HEK293 (cell line): ENCODE results near the gene MAN2B1.

Source experiments
- EGR2 ChIP-seq: fragments of 450-650 bp; formaldehyde crosslinking; IDR thresholded peaks from 2 replicates; pipeline ENCODE4 v1.5.1; 2016; ENCODE audit warnings: low read depth, missing biosample characterization, missing genetic modification characterization
- IKZF3 ChIP-seq: fragments of 450-650 bp; IDR thresholded peaks from 2 replicates; pipeline ENCODE4 v1.5.0; 2018; ENCODE audit warnings: missing biosample characterization, mild to moderate bottlenecking, missing genetic modification characterization, moderate library complexity
- KLF16 ChIP-seq: fragments of 450-650 bp; formaldehyde crosslinking; IDR thresholded peaks from 2 replicates; pipeline ENCODE4 v1.5.1; 2017; ENCODE audit warnings: missing biosample characterization, missing genetic modification characterization
- OVOL3 ChIP-seq: fragments of 450-650 bp; formaldehyde crosslinking; IDR thresholded peaks from 2 replicates; pipeline ENCODE4 v1.5.1; 2016; ENCODE audit warnings: missing biosample characterization, missing genetic modification characterization
- ZFHX2 ChIP-seq: fragments of 450-650 bp; formaldehyde crosslinking; conservative IDR thresholded peaks from 2 replicates; pipeline ENCODE4 v1.5.1; 2016; ENCODE audit warnings: missing biosample characterization, missing genetic modification characterization
- ZNF114 ChIP-seq: fragments of 450-650 bp; formaldehyde crosslinking; IDR thresholded peaks from 2 replicates; pipeline ENCODE4 v1.5.0; 2017; ENCODE audit warnings: missing biosample characterization, missing genetic modification characterization
- ZNF16 ChIP-seq: fragments of 450-650 bp; formaldehyde crosslinking; IDR thresholded peaks from 2 replicates; pipeline ENCODE4 v1.5.1; 2016; ENCODE audit warnings: low read depth, missing biosample characterization, missing genetic modification characterization
- ZNF19 ChIP-seq: fragments of 450-650 bp; formaldehyde crosslinking; IDR thresholded peaks from 2 replicates; pipeline ENCODE4; 2016; ENCODE audit warnings: missing biosample characterization, missing genetic modification characterization, low read depth
- ZNF239 ChIP-seq: fragments of 450-650 bp; formaldehyde crosslinking; IDR thresholded peaks from 2 replicates; pipeline ENCODE4 v1.5.1; 2016; ENCODE audit warnings: missing biosample characterization, missing genetic modification characterization
- ZNF302 ChIP-seq: fragments of 450-650 bp; formaldehyde crosslinking; IDR thresholded peaks from 2 replicates; pipeline ENCODE4 v1.5.1; 2016; ENCODE audit warnings: missing biosample characterization, missing genetic modification characterization, low read depth
- ZNF324 ChIP-seq: fragments of 450-650 bp; formaldehyde crosslinking; IDR thresholded peaks from 2 replicates; pipeline ENCODE4 v1.5.1; 2016; ENCODE audit warnings: missing biosample characterization, missing genetic modification characterization
- ZNF37A ChIP-seq: fragments of 450-650 bp; IDR thresholded peaks from 2 replicates; pipeline ENCODE4 v1.5.1; 2018; ENCODE audit warnings: missing biosample characterization, missing genetic modification characterization
- ZNF394 ChIP-seq: fragments of 450-650 bp; formaldehyde crosslinking; IDR thresholded peaks from 2 replicates; pipeline ENCODE4 v1.5.1; 2016; ENCODE audit warnings: missing biosample characterization, missing genetic modification characterization, mild to moderate bottlenecking, moderate library complexity, borderline replicate concordance
- ZNF423 ChIP-seq: fragments of 450-650 bp; formaldehyde crosslinking; IDR thresholded peaks from 2 replicates; pipeline ENCODE4 v1.5.1; 2016; ENCODE audit warnings: missing biosample characterization, missing genetic modification characterization
- ZNF501 ChIP-seq: fragments of 450-650 bp; formaldehyde crosslinking; IDR thresholded peaks from 2 replicates; pipeline ENCODE4 v1.5.1; 2016; ENCODE audit warnings: missing biosample characterization, missing genetic modification characterization
- ZNF558 ChIP-seq: fragments of 450-650 bp; formaldehyde crosslinking; IDR thresholded peaks from 2 replicates; pipeline ENCODE4 v1.5.1; 2016; ENCODE audit warnings: missing biosample characterization, missing genetic modification characterization
- ZNF660 ChIP-seq: fragments of 450-650 bp; IDR thresholded peaks from 2 replicates; pipeline ENCODE4 v1.5.1; 2018; ENCODE audit warnings: missing biosample characterization, mild to moderate bottlenecking, missing genetic modification characterization
- ZNF768 ChIP-seq: fragments of 450-650 bp; formaldehyde crosslinking; IDR thresholded peaks from 2 replicates; pipeline ENCODE4 v1.5.1; 2018; ENCODE audit warnings: missing biosample characterization, mild to moderate bottlenecking, missing genetic modification characterization
- ZNF792 ChIP-seq: fragments of 450-650 bp; formaldehyde crosslinking; IDR thresholded peaks from 2 replicates; pipeline ENCODE4 v1.5.1; 2016; ENCODE audit warnings: missing biosample characterization, missing genetic modification characterization
- ZNF830 ChIP-seq: fragments of 450-650 bp; IDR thresholded peaks from 2 replicates; pipeline ENCODE4 v1.5.0; 2018; ENCODE audit warnings: missing biosample characterization, missing genetic modification characterization, low read depth, mild to moderate bottlenecking, moderate library complexity
- ZNF837 ChIP-seq: fragments of 450-650 bp; formaldehyde crosslinking; IDR thresholded peaks from 2 replicates; pipeline ENCODE4 v1.5.1; 2016; ENCODE audit warnings: missing biosample characterization, missing genetic modification characterization
- TF ChIP-seq, protein P1 (sequence below): fragments of 450-650 bp; formaldehyde crosslinking; IDR thresholded peaks from 2 replicates; pipeline ENCODE4 v1.5.1; 2016; ENCODE audit warnings: missing biosample characterization, missing genetic modification characterization
- TF ChIP-seq, protein P2 (sequence below): fragments of 450-650 bp; formaldehyde crosslinking; IDR thresholded peaks from 2 replicates; pipeline ENCODE4 v1.5.1; 2016; ENCODE audit warnings: missing biosample characterization, missing genetic modification characterization
- TF ChIP-seq, protein P3 (sequence below): fragments of 450-650 bp; formaldehyde crosslinking; IDR thresholded peaks from 2 replicates; pipeline ENCODE4; 2016; ENCODE audit warnings: missing biosample characterization, missing genetic modification characterization
- TF ChIP-seq, protein P4 (sequence below): fragments of 450-650 bp; formaldehyde crosslinking; IDR thresholded peaks from 2 replicates; pipeline ENCODE4 v1.5.1; 2016; ENCODE audit warnings: missing biosample characterization, missing genetic modification characterization
- TF ChIP-seq, protein P5 (sequence below): fragments of 450-650 bp; formaldehyde crosslinking; IDR thresholded peaks from 2 replicates; pipeline ENCODE4 v1.5.1; 2016; ENCODE audit warnings: missing biosample characterization, missing genetic modification characterization
- TF ChIP-seq, protein P6 (sequence below): fragments of 450-650 bp; formaldehyde crosslinking; IDR thresholded peaks from 2 replicates; pipeline ENCODE4 v1.5.1; 2016; ENCODE audit warnings: missing biosample characterization, missing genetic modification characterization
- TF ChIP-seq, protein P7 (sequence below): fragments of 450-650 bp; formaldehyde crosslinking; IDR thresholded peaks from 2 replicates; pipeline ENCODE4 v1.5.1; 2016; ENCODE audit warnings: missing biosample characterization, missing genetic modification characterization

The MAN2B1 gene

DNA sequence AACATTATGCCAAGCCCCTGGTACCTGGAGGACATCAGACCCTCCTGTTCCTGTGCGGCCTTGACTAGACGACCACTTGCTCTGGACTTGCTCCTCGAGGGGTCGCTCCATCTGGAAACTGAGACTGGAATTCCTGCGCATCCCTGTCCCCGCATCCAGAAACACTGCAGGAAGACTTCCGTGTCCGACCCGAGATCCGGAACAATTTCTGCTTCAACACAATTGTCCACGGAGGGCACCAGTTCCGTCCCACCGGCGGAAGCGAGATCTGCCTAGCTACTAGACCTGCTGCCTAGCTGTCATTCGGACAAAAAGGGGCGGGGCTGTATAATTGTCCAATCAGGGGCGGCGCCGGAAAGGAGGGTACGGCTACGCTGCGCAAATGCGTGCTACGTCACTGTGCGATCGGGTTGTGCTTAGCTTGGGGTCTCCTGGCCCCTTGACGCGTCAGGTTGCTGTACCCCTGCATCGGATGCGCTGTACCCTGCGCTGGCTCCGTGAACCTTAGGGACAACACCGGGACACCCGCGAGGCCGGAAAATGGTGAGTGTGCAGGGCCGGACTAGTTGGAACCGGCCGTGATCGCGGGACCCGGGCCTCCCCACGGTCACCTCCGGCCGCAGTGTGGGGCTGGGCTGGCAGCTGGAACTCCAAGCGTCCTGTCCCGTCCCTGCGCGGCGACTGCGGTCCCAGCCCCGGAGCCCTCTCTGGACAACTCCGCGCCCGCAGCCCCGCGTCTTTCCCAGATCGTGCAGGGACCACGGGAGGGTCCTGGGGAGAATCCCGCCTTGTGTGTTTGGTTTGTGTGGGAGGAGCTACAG is 55.8 kb downstream of the MAN2B1 start, which contains the start of the genes ZNF490 and ZNF791 (continued):
- TF ChIP-seq ZNF16 (tag by site-specific recombination) (no peak), ZNF501 (tag by site-specific recombination) (peak; percentile 67), ZNF558 (tag by site-specific recombination) (no peak), ZNF792 (tag by site-specific recombination) (peak; percentile 83; the same call in 1 of the 2 replicates), ZNF19 (tag by site-specific recombination) (no peak), IKZF3 (tag by site-specific recombination) (peak; percentile 85), ZNF37A (tag by site-specific recombination) (no peak), ZNF324 (peak; percentile 42; the same call in 1 of the 2 replicates), ZNF768 (tag by site-specific recombination) (no peak), ZFHX2 (tag by site-specific recombination) (no peak), ZNF114 (tag by site-specific recombination) (no peak), OVOL3 (tag by site-specific recombination) (peak; percentile 31; the same call in 1 of the 2 replicates), EGR2 (tag by site-specific recombination) (no peak), ZNF423 (tag by site-specific recombination) (no peak), ZNF239 (tag by site-specific recombination) (no peak), KLF16 (tag by site-specific recombination) (peak; percentile 30), ZNF837 (no peak), ZNF302 (tag by site-specific recombination) (no peak), ZNF830 (tag by site-specific recombination) (no peak), ZNF394 (tag by site-specific recombination) (no peak; the same call in none of the 2 replicates), ZNF660 (tag by site-specific recombination) (peak; percentile 81)
- TF ChIP-seq, protein P1, sequence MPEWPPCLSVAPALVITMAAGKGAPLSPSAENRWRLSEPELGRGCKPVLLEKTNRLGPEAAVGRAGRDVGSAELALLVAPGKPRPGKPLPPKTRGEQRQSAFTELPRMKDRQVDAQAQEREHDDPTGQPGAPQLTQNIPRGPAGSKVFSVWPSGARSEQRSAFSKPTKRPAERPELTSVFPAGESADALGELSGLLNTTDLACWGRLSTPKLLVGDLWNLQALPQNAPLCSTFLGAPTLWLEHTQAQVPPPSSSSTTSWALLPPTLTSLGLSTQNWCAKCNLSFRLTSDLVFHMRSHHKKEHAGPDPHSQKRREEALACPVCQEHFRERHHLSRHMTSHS = no peak
- TF ChIP-seq, protein P2, sequence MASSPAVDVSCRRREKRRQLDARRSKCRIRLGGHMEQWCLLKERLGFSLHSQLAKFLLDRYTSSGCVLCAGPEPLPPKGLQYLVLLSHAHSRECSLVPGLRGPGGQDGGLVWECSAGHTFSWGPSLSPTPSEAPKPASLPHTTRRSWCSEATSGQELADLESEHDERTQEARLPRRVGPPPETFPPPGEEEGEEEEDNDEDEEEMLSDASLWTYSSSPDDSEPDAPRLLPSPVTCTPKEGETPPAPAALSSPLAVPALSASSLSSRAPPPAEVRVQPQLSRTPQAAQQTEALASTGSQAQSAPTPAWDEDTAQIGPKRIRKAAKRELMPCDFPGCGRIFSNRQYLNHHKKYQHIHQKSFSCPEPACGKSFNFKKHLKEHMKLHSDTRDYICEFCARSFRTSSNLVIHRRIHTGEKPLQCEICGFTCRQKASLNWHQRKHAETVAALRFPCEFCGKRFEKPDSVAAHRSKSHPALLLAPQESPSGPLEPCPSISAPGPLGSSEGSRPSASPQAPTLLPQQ = 0 out of 2 replicates have a peak, but pooled peaks have one; percentile 48
- TF ChIP-seq, protein P3, sequence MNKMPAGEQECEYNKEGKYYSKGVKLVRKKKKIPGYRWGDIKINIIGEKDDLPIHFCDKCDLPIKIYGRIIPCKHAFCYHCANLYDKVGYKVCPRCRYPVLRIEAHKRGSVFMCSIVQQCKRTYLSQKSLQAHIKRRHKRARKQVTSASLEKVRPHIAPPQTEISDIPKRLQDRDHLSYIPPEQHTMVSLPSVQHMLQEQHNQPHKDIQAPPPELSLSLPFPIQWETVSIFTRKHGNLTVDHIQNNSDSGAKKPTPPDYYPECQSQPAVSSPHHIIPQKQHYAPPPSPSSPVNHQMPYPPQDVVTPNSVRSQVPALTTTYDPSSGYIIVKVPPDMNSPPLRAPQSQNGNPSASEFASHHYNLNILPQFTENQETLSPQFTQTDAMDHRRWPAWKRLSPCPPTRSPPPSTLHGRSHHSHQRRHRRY (tag by site-specific recombination) = no peak
- TF ChIP-seq, protein P4, sequence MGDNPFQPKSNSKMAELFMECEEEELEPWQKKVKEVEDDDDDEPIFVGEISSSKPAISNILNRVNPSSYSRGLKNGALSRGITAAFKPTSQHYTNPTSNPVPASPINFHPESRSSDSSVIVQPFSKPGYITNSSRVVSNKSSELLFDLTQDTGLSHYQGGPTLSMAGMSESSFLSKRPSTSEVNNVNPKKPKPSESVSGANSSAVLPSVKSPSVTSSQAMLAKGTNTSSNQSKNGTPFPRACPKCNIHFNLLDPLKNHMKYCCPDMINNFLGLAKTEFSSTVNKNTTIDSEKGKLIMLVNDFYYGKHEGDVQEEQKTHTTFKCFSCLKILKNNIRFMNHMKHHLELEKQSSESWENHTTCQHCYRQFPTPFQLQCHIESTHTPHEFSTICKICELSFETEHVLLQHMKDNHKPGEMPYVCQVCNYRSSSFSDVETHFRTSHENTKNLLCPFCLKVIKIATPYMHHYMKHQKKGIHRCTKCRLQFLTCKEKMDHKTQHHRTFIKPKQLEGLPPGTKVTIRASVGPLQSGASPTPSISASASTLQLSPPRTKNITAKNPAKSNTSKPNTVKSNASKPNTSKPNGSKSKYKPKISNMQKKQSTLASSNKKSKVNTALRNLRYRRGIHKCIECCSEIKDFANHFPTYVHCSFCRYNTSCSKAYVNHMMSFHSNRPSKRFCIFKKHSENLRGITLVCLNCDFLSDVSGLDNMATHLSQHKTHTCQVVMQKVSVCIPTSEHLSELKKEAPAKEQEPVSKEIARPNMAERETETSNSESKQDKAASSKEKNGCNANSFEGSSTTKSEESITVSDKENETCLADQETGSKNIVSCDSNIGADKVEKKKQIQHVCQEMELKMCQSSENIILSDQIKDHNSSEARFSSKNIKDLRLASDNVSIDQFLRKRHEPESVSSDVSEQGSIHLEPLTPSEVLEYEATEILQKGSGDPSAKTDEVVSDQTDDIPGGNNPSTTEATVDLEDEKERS (tag by site-specific recombination) = no peak
- TF ChIP-seq, protein P5, sequence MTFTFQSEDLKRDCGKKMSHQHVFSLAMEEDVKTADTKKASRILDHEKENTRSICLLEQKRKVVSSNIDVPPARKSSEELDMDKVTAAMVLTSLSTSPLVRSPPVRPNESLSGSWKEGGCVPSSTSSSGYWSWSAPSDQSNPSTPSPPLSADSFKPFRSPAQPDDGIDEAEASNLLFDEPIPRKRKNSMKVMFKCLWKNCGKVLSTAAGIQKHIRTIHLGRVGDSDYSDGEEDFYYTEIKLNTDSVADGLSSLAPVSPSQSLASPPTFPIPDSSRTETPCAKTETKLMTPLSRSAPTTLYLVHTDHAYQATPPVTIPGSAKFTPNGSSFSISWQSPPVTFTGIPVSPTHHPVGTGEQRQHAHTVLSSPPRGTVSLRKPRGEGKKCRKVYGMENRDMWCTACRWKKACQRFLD (tag by site-specific recombination) = no peak
- TF ChIP-seq, protein P6, sequence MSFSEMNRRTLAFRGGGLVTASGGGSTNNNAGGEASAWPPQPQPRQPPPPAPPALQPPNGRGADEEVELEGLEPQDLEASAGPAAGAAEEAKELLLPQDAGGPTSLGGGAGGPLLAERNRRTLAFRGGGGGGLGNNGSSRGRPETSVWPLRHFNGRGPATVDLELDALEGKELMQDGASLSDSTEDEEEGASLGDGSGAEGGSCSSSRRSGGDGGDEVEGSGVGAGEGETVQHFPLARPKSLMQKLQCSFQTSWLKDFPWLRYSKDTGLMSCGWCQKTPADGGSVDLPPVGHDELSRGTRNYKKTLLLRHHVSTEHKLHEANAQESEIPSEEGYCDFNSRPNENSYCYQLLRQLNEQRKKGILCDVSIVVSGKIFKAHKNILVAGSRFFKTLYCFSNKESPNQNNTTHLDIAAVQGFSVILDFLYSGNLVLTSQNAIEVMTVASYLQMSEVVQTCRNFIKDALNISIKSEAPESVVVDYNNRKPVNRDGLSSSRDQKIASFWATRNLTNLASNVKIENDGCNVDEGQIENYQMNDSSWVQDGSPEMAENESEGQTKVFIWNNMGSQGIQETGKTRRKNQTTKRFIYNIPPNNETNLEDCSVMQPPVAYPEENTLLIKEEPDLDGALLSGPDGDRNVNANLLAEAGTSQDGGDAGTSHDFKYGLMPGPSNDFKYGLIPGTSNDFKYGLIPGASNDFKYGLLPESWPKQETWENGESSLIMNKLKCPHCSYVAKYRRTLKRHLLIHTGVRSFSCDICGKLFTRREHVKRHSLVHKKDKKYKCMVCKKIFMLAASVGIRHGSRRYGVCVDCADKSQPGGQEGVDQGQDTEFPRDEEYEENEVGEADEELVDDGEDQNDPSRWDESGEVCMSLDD (tag by site-specific recombination) = peak; percentile 91
- TF ChIP-seq, protein P7, sequence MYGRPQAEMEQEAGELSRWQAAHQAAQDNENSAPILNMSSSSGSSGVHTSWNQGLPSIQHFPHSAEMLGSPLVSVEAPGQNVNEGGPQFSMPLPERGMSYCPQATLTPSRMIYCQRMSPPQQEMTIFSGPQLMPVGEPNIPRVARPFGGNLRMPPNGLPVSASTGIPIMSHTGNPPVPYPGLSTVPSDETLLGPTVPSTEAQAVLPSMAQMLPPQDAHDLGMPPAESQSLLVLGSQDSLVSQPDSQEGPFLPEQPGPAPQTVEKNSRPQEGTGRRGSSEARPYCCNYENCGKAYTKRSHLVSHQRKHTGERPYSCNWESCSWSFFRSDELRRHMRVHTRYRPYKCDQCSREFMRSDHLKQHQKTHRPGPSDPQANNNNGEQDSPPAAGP (tag by site-specific recombination) = peak; percentile 47; the same call in 1 of the 2 replicates
